Central memory CD8-positive, alpha-beta T cell (primary cell): ENCODE measurements around the gene DNAJC17.

Experiments used
- ATAC-seq: fragments of 150-1000 bp; cut with Tn5 transposase; replicated peaks from 2 replicates; pipeline ENCODE4 v1.10.0; 2022; ENCODE audit warnings: mild to moderate bottlenecking, moderate FRiP score, moderate number of reproducible peaks; ENCODE audit not compliant: poor library complexity, severe bottlenecking; ENCODE audit errors: extremely low read depth
- DNase-seq, 2 donors: peaks; one replicate each; pipeline ENCODE4 v3.0.0; 2021; ENCODE audit warnings: low spot score in 2 of 2
- H3K27ac Mint-ChIP-seq: one replicate; pipeline ENCODE4 v1.8.0; 2022; ENCODE audit warnings: low read depth, mild to moderate bottlenecking, moderate library complexity, mixed read lengths
- H3K27me3 Mint-ChIP-seq: one replicate; pipeline ENCODE4 v1.8.0; 2022; ENCODE audit warnings: mixed read lengths
- H3K36me3 Mint-ChIP-seq: one replicate; pipeline ENCODE4 v1.8.0; 2022; ENCODE audit warnings: mild to moderate bottlenecking, moderate library complexity, mixed read lengths; ENCODE audit not compliant: insufficient read depth
- H3K4me1 Mint-ChIP-seq: one replicate; pipeline ENCODE4 v1.8.0; 2022; ENCODE audit warnings: mixed read lengths
- H3K4me3 Mint-ChIP-seq: one replicate; pipeline ENCODE4 v1.8.0; 2022; ENCODE audit warnings: mild to moderate bottlenecking, moderate library complexity, mixed read lengths
- H3K9me3 Mint-ChIP-seq: one replicate; pipeline ENCODE4 v1.8.0; 2022; ENCODE audit warnings: mixed read lengths

Gene DNAJC17

GRCh38 chr15:40766906-40767837, 40.1 kb downstream of the DNAJC17 start:
- ATAC-seq (no peak), DNase-seq (no peak)
- Mint-ChIP-seq H3K27ac (no peak overlapping the region), H3K4me1 (peaks cover 51% of the 10 kb centered on the region), H3K27me3 (no peaks in the 10 kb centered on the region), H3K9me3 (no peaks in the 10 kb centered on the region), H3K36me3 (peaks cover 14% of the 10 kb centered on the region), H3K4me3 (no peak overlapping the region)

GRCh38 chr15:40766194-40766815, 41.0 kb downstream of the DNAJC17 start:
- H3K27ac Mint-ChIP-seq = peak overlapping the region; percentile 81
- peaks cover 47% of the 10 kb centered on the region for H3K4me1 Mint-ChIP-seq
- ATAC-seq = no peak
- no peaks in the 10 kb centered on the region for H3K27me3 Mint-ChIP-seq
- no peak for DNase-seq
- no peaks in the 10 kb centered on the region for H3K9me3 Mint-ChIP-seq
- no peak overlapping the region for H3K4me3 Mint-ChIP-seq
- peaks cover 14% of the 10 kb centered on the region for H3K36me3 Mint-ChIP-seq

- Mint-ChIP-seq H3K4me1 (peaks cover 38% of the 10 kb centered on the region), H3K4me3 (peak overlapping the region; percentile 69), H3K27me3 (no peaks in the 10 kb centered on the region), H3K36me3 (peaks cover 14% of the 10 kb centered on the region), H3K9me3 (no peaks in the 10 kb centered on the region), H3K27ac (peak overlapping the region; percentile 81)
- ATAC-seq (no peak), DNase-seq (no peak)
Observed at GRCh38 chr15:40764629-40765103, 42.6 kb downstream of the DNAJC17 start.

GRCh38 chr15:40763801-40764628, 43.3 kb downstream of the DNAJC17 start, which contains the start of gene GCHFR:
Gene GCHFR (plus strand): TSS chr15:40764068. CDS start chr15:40764181, 113 bp downstream.
- Mint-ChIP-seq H3K9me3 (no peaks in the 10 kb centered on the region), H3K27me3 (no peaks in the 10 kb centered on the region), H3K27ac (peak within 1 kb of the TSS; percentile 81), H3K36me3 (peaks cover 14% of the 10 kb centered on the region), H3K4me1 (peaks cover 31% of the 10 kb centered on the region), H3K4me3 (peak within 1 kb of the TSS; percentile 69)
- ATAC-seq (peak; percentile 16), DNase-seq (peak; percentile 23 to 33)

GRCh38 chr15:40762919-40763800, 44.1 kb downstream of the DNAJC17 start:
- Mint-ChIP-seq H3K9me3 (no peaks in the 10 kb centered on the region), H3K4me1 (peaks cover 23% of the 10 kb centered on the region), H3K27me3 (no peaks in the 10 kb centered on the region), H3K36me3 (peaks cover 13% of the 10 kb centered on the region), H3K4me3 (peak overlapping the region; percentile 69), H3K27ac (peak overlapping the region; percentile 81)
- no peak for ATAC-seq
- DNase-seq = no peak

GRCh38 chr15:40759961-40760360, 47.3 kb downstream of the DNAJC17 start:
- Mint-ChIP-seq H3K27me3 (no peaks in the 10 kb centered on the region), H3K4me1 (peaks cover 15% of the 10 kb centered on the region), H3K36me3 (peaks cover 10% of the 10 kb centered on the region), H3K4me3 (no peak overlapping the region), H3K27ac (no peak overlapping the region), H3K9me3 (no peaks in the 10 kb centered on the region)
- ATAC-seq = no peak
- no peak for DNase-seq

- Mint-ChIP-seq H3K9me3 (no peaks in the 10 kb centered on the region), H3K4me3 (peak overlapping the region; percentile 36), H3K4me1 (peaks cover 29% of the 10 kb centered on the region), H3K27me3 (no peaks in the 10 kb centered on the region), H3K36me3 (peaks cover 18% of the 10 kb centered on the region), H3K27ac (peak overlapping the region; percentile 57)
- no peak for DNase-seq
- no peak for ATAC-seq
Observed at GRCh38 chr15:40756938-40757337, 50.3 kb downstream of the DNAJC17 start.

- peak overlapping the region; percentile 100 for H3K27ac Mint-ChIP-seq
- ATAC-seq = no peak
- H3K4me3 Mint-ChIP-seq = peak overlapping the region; percentile 94
- no peaks in the 10 kb centered on the region for H3K9me3 Mint-ChIP-seq
- peaks cover 24% of the 10 kb centered on the region for H3K36me3 Mint-ChIP-seq
- H3K27me3 Mint-ChIP-seq = no peaks in the 10 kb centered on the region
- H3K4me1 Mint-ChIP-seq = peaks cover 29% of the 10 kb centered on the region
- no peak for DNase-seq
Observed at GRCh38 chr15:40755812-40756208, 51.5 kb downstream of the DNAJC17 start.

GRCh38 chr15:40754883-40755811, 52.1 kb downstream of the DNAJC17 start, which contains the start of gene RMDN3:
Gene RMDN3 (minus strand): TSS chr15:40755254. CDS start chr15:40754783, 471 bp downstream.
- no peaks in the 10 kb centered on the region for H3K9me3 Mint-ChIP-seq
- H3K36me3 Mint-ChIP-seq = peaks cover 28% of the 10 kb centered on the region
- DNase-seq (peak; percentile 82 to 86), ATAC-seq (peak; percentile 80)
- peak within 1 kb of the TSS; percentile 100 for H3K27ac Mint-ChIP-seq
- peaks cover 29% of the 10 kb centered on the region for H3K4me1 Mint-ChIP-seq
- H3K4me3 Mint-ChIP-seq = peak within 1 kb of the TSS; percentile 94
- no peaks in the 10 kb centered on the region for H3K27me3 Mint-ChIP-seq

GRCh38 chr15:40754574-40754882, 52.7 kb downstream of the DNAJC17 start:
- H3K27me3 Mint-ChIP-seq = no peaks in the 10 kb centered on the region
- H3K4me1 Mint-ChIP-seq = peaks cover 29% of the 10 kb centered on the region
- peaks cover 33% of the 10 kb centered on the region for H3K36me3 Mint-ChIP-seq
- H3K27ac Mint-ChIP-seq = peak overlapping the region; percentile 100
- ATAC-seq (peak; percentile 22), DNase-seq (no peak)
- H3K9me3 Mint-ChIP-seq = no peaks in the 10 kb centered on the region
- peak overlapping the region; percentile 94 for H3K4me3 Mint-ChIP-seq

GRCh38 chr15:40751745-40752144, 55.5 kb downstream of the DNAJC17 start:
- peaks cover 46% of the 10 kb centered on the region for H3K36me3 Mint-ChIP-seq
- ATAC-seq = no peak
- peaks cover 29% of the 10 kb centered on the region for H3K4me1 Mint-ChIP-seq
- no peak overlapping the region for H3K4me3 Mint-ChIP-seq
- peak overlapping the region; percentile 100 for H3K27ac Mint-ChIP-seq
- no peaks in the 10 kb centered on the region for H3K27me3 Mint-ChIP-seq
- no peak for DNase-seq
- no peaks in the 10 kb centered on the region for H3K9me3 Mint-ChIP-seq
